Colon (tissue), 2 donors: Measurements from ENCODE around the gene DCHS2.

ENCODE experiments used
- FAIRE-seq: peaks from 2 replicates; lab custom pipeline; 2012; peaks lifted over from hg19 to GRCh38; lab: Jason Lieb, UNC
- donor health status: control.
- donor health status: control.

The DCHS2 gene

GRCh38 chr4:154205471-154205870 is 286.1 kb downstream of the DCHS2 start:
- FAIRE-seq, result no peak

GRCh38 chr4:154194649-154195048 is 296.9 kb downstream of the DCHS2 start:
- FAIRE-seq, result peak; percentile 82

- no peak for FAIRE-seq
These were observed 299.0 kb downstream of the DCHS2 start for GRCh38 chr4:154192585-154192984.

- FAIRE-seq, result no peak
These were observed 302.3 kb downstream of the DCHS2 start for GRCh38 chr4:154189346-154189745.

GRCh38 chr4:154186888-154187287 is 304.7 kb downstream of the DCHS2 start:
- no peak for FAIRE-seq

GRCh38 chr4:154186035-154186434 is 305.6 kb downstream of the DCHS2 start:
- FAIRE-seq, result no peak

GRCh38 chr4:154184238-154184637 is 307.4 kb downstream of the DCHS2 start:
- no peak for FAIRE-seq

- no peak for FAIRE-seq
These were observed 308.3 kb downstream of the DCHS2 start for GRCh38 chr4:154183264-154183663.
